HepG2 (cell line): ENCODE results near the gene SPTBN4. TPM values are rescaled to one million over a fixed set of nuclear protein-coding genes. Genes with fewer than 3 reads are reported as not detected.
A peak's percentile ranks its signal among the peaks of the same experiment; 100 is the strongest.

Source experiments
- ATAC-seq: fragments of 200-7000 bp; cut with Tn5 transposase; 3 replicates; pipeline ENCODE4 v1.9.1; 2020; ENCODE audit warnings: mild to moderate bottlenecking, moderate library complexity
- BruUV-seq: library from RNA; stranded (reverse); fragments of 400-500 nt; replicated peaks from 2 replicates; lab custom pipeline; 2021; lab: Mats Ljungman, UMichigan
- CTCF ChIA-PET: fragments of 300-600 bp; formaldehyde crosslinking; extraction: SDS; loops from one replicate; lab custom pipeline; 2021; ENCODE audit warnings: low total read pairs, inconsistent platforms, low intra/inter-chr PET ratio; lab: Yijun Ruan, JAX
- POLR2A ChIA-PET: fragments of 350-600 bp; sonication (Branson Sonifier 250); formaldehyde crosslinking; loops from one replicate; lab custom pipeline; 2020; ENCODE audit warnings: antibody characterized with exemption, inconsistent platforms; lab: Yijun Ruan, JAX
- DNase-seq: peaks from one replicate; pipeline ENCODE4 v3.0.0-alpha.2; 2015; ENCODE audit warnings: low spot score
- FAIRE-seq: peaks from 3 replicates; lab custom pipeline; 2011; peaks lifted over from hg19 to GRCh38; lab: Jason Lieb, UNC
- H2AFZ ChIP-seq: one replicate; pipeline ENCODE4 v1.6.1; 2011; ENCODE audit warnings: low read length, inconsistent platforms
- H3K27ac ChIP-seq: fragments of 300-600 bp; 3 replicates; pipeline ENCODE4 v1.8.0; 2011; ENCODE audit warnings: mixed run types, mild to moderate bottlenecking, mixed read lengths, low read length, inconsistent platforms; ENCODE audit not compliant: insufficient read depth; ENCODE audit errors: extremely low read length
- H3K27me3 ChIP-seq, 2 experiments: fragments of 200-600 bp in 1 of 2; 2 replicates in 1 of 2; 3 replicates in 1 of 2; pipeline versions ENCODE4 v1.6.0 to v1.8.0; 2011; ENCODE audit warnings: low read length in 2 of 2, mild to moderate bottlenecking in 2 of 2, moderate library complexity in 2 of 2, inconsistent platforms in 1 of 2; ENCODE audit not compliant: insufficient read depth in 2 of 2, control insufficient read depth in 1 of 2
- H3K36me3 ChIP-seq, 2 experiments: fragments of 200-600 bp in 1 of 2; replicated peaks in 1 of 2; 2 replicates in 1 of 2; 3 replicates in 1 of 2; pipeline versions ENCODE4 v1.5.1 to v1.8.0; 2011; ENCODE audit warnings: low read length in 2 of 2, inconsistent platforms in 1 of 2; ENCODE audit not compliant: insufficient read depth in 2 of 2, control insufficient read depth in 1 of 2
- H3K4me1 ChIP-seq: 2 replicates; pipeline ENCODE4 v1.5.1; 2012; ENCODE audit warnings: low read length, inconsistent platforms; ENCODE audit not compliant: insufficient read depth
- H3K4me2 ChIP-seq: 2 replicates; pipeline ENCODE4 v1.6.0; 2011; ENCODE audit warnings: low read depth, low read length, inconsistent platforms
- H3K4me3 ChIP-seq, 3 experiments: fragments of 200-600 bp in 1 of 3; sonication (generic), shearing (Covaris generic) in 1 of 3; replicated peaks in 1 of 3; 2 replicates each; pipeline ENCODE4 v1.5.1; 2011 to 2016; ENCODE audit warnings: low read length in 3 of 3, inconsistent platforms in 2 of 3, low read depth in 2 of 3, mild to moderate bottlenecking in 2 of 3, control low read depth in 1 of 3, mixed read lengths in 1 of 3; ENCODE audit not compliant: insufficient read depth in 1 of 3
- H3K79me2 ChIP-seq: one replicate; pipeline ENCODE4 v1.6.1; 2011; ENCODE audit warnings: low read length, inconsistent platforms; ENCODE audit not compliant: insufficient read depth
- H3K9ac ChIP-seq: 2 replicates; pipeline ENCODE4 v1.6.0; 2011; ENCODE audit warnings: mild to moderate bottlenecking, low read depth, low read length, inconsistent platforms; ENCODE audit not compliant: insufficient read depth
- H3K9me3 ChIP-seq: 2 replicates; pipeline ENCODE4 v1.5.1; 2012; ENCODE audit warnings: mild to moderate bottlenecking, low read length
- H4K20me1 ChIP-seq: 2 replicates; pipeline ENCODE4 v1.6.0; 2011; ENCODE audit warnings: inconsistent platforms, mild to moderate bottlenecking, low read length, moderate library complexity; ENCODE audit not compliant: insufficient read depth
- CBX1 ChIP-seq: IDR thresholded peaks from one replicate; pipeline ENCODE4 v1.6.1; 2016; ENCODE audit warnings: antibody characterized with exemption, low read depth
- ERF ChIP-seq: IDR thresholded peaks from 2 replicates; pipeline ENCODE4 v1.6.1; 2018; ENCODE audit warnings: missing biosample characterization, missing genetic modification reagents
- FUBP1 ChIP-seq: sonication (generic); formaldehyde crosslinking; IDR thresholded peaks from 2 replicates; pipeline ENCODE4 v1.5.1; 2020; ENCODE audit warnings: missing genetic modification reagents, mild to moderate bottlenecking, borderline replicate concordance
- HNF1A ChIP-seq, 2 experiments: sonication (generic) in 1 of 2; formaldehyde crosslinking in 1 of 2; IDR thresholded peaks; 2 replicates each; pipeline versions ENCODE4 v1.4.0 to v1.6.1; 2016 to 2020; ENCODE audit warnings: borderline replicate concordance in 1 of 2, low read depth in 1 of 2, mild to moderate bottlenecking in 1 of 2, missing genetic modification reagents in 1 of 2
- MXD3 ChIP-seq: IDR thresholded peaks from 2 replicates; pipeline ENCODE4 v1.6.1; 2016; ENCODE audit warnings: mild to moderate bottlenecking, missing biosample characterization, missing genetic modification reagents
- SP5 ChIP-seq: IDR thresholded peaks from 2 replicates; pipeline ENCODE4 v1.6.1; 2016; ENCODE audit warnings: low read depth, borderline replicate concordance
- ZNF34 ChIP-seq: sonication (generic); formaldehyde crosslinking; IDR thresholded peaks from 2 replicates; pipeline ENCODE4 v1.4.0; 2020; ENCODE audit warnings: mild to moderate bottlenecking, missing genetic modification reagents, borderline replicate concordance
- ZNF570 ChIP-seq: sonication (generic); formaldehyde crosslinking; IDR thresholded peaks from 2 replicates; pipeline ENCODE4 v1.4.0; 2020; ENCODE audit warnings: mild to moderate bottlenecking, missing genetic modification reagents, borderline replicate concordance
- WGBS: methylation state at CpG from one replicate; pipeline ENCODE4 v1.1.6; 2017; ENCODE audit warnings: low lambda C conversion rate; 5-methylcytosine and 5-hydroxymethylcytosine counted together
- in situ Hi-C: cut with HindIII; loops from 2 replicates; pipeline ENCODE4 v1.10.0; 2017; ENCODE audit warnings: low pct_unique_long_range_greater_than_20kb; ENCODE audit not compliant: extremely low pct_ligation_motif_present
- intact Hi-C: fragments of 100-400 bp; cut with micrococcal nuclease; formaldehyde crosslinking; loops from one replicate; pipeline ENCODE4 v1.10.0; 2022; ENCODE audit not compliant: unreplicated experiment
- polyA plus RNA-seq, 8 experiments: library from polyadenylated mRNA; depleted of rRNA in 3 of 8; stranded (reverse) in 7 of 8; unstranded in 1 of 8; fragments of >200 nt; fragmentation: Illumina TruSeq in 4 of 8; extraction: Trizol in 4 of 8; gene quantifications; 2 replicates each; pipeline versions ENCODE4 v1.2.1 to v1.2.3, GENCODE V29; 2011 to 2016; ENCODE audit warnings: low read depth in 4 of 8, missing spikeins in 1 of 8, mixed read lengths in 1 of 8; ENCODE audit not compliant: insufficient read depth in 1 of 8
- total RNA-seq, 5 experiments: library from RNA; depleted of rRNA; stranded (reverse); fragments of >200 nt; fragmentation: Illumina TruSeq; extraction: Trizol; gene quantifications; 2 replicates each; pipeline ENCODE4 v1.2.3, GENCODE V29; 2016; ENCODE audit warnings: low read depth in 1 of 5
- TF ChIP-seq, protein P1 (sequence below): sonication (generic); formaldehyde crosslinking; IDR thresholded peaks from 2 replicates; pipeline ENCODE4 v1.5.0; 2020; ENCODE audit warnings: mild to moderate bottlenecking, missing genetic modification reagents, moderate library complexity

SPTBN4 gene
- total and polyA plus RNA-seq, 2 of the 13 experiments (the other 11 are each of a cell fraction or from before 2014, with no cell fraction given) = 0.11 TPM

GRCh38 chr19:40506099-40506498 lies 39.3 kb downstream of the SPTBN4 start:
- FAIRE-seq (no peak), DNase-seq (no peak), ATAC-seq (peak; percentile 54; the same call in 2 of the 3 replicates)
- TF ChIP-seq FUBP1 (CRISPR knock-in tag) = no peak
- TF ChIP-seq, protein P1, sequence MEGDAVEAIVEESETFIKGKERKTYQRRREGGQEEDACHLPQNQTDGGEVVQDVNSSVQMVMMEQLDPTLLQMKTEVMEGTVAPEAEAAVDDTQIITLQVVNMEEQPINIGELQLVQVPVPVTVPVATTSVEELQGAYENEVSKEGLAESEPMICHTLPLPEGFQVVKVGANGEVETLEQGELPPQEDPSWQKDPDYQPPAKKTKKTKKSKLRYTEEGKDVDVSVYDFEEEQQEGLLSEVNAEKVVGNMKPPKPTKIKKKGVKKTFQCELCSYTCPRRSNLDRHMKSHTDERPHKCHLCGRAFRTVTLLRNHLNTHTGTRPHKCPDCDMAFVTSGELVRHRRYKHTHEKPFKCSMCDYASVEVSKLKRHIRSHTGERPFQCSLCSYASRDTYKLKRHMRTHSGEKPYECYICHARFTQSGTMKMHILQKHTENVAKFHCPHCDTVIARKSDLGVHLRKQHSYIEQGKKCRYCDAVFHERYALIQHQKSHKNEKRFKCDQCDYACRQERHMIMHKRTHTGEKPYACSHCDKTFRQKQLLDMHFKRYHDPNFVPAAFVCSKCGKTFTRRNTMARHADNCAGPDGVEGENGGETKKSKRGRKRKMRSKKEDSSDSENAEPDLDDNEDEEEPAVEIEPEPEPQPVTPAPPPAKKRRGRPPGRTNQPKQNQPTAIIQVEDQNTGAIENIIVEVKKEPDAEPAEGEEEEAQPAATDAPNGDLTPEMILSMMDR (CRISPR knock-in tag) = 0 out of 2 replicates have a peak, but pooled peaks have one; percentile 20
- intact Hi-C loops (no loop called here), in situ Hi-C loops (no loop called here)
- H3K27ac ChIP-seq = no peak overlapping the region
- peaks cover 2 to 11% of the 10 kb centered on the region in 2 experiments; a peak in 3 of 5 replicates for H3K27me3 ChIP-seq
- no peak overlapping the region for H3K4me2 ChIP-seq
- H2AFZ ChIP-seq = no peak overlapping the region
- H3K79me2 ChIP-seq = no peaks in the 10 kb centered on the region
- 40% methylated on average over 6 of the region's 9 CpGs for WGBS
- H3K4me1 ChIP-seq = no peaks in the 10 kb centered on the region
- ChIA-PET POLR2A (no interaction called here), CTCF (no interaction called here)
- no TSS peak for BruUV-seq
- H4K20me1 ChIP-seq = no peaks in the 10 kb centered on the region; the same call in 1 of the 2 replicates
- no peaks in the 10 kb centered on the region for H3K36me3 ChIP-seq
- no peak overlapping the region for H3K4me3 ChIP-seq
- H3K9me3 ChIP-seq = no peaks in the 10 kb centered on the region
- H3K9ac ChIP-seq = no peak overlapping the region

DNA sequence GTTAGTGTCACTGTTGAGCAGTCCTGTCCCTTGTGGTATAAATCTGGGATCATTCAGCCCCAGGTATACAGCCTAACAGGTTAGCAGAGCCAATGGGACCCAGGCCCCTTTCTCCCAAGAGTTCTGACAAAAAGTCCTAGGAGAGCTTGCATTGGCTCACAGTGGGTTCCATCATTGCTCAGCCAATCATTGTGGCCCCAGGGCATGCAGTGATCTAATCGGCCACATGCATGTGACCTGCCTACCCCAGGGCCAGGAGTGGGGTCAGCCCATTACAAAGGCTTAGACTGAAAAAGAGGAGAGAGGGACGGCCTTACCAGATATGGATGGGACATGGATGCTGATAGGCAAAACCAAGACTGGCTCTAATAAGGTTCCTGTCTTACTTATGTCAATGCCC lies 41.1 kb downstream of the SPTBN4 start:
- FAIRE-seq (no peak), DNase-seq (no peak), ATAC-seq (no peak)
- Histone ChIP-seq H3K4me1 (no peaks in the 10 kb centered on the region), H3K4me3 (no peak overlapping the region), H4K20me1 (no peaks in the 10 kb centered on the region), H3K79me2 (no peaks in the 10 kb centered on the region), H3K9ac (no peak overlapping the region), H3K4me2 (no peak overlapping the region), H3K27me3 (peaks cover 3 to 11% of the 10 kb centered on the region in 2 experiments; a peak in 3 of 5 replicates), H3K27ac (no peak overlapping the region), H2AFZ (no peak overlapping the region), H3K36me3 (no peaks in the 10 kb centered on the region), H3K9me3 (no peaks in the 10 kb centered on the region)
- BruUV-seq = no TSS peak
- intact Hi-C loops (no loop called here), in situ Hi-C loops (no loop called here)
- ChIA-PET CTCF (no interaction called here), POLR2A (interaction anchor here (0.6 kb wide), 1 partner anchor 880 kb away, joined by 3 read pairs; no protein-coding TSS in a partner anchor)
- 31% methylated on average over 2 of the region's 2 CpGs for WGBS
- TF ChIP-seq CBX1 (no peak), ERF (no peak), MXD3 (no peak), ZNF570 (CRISPR knock-in tag) (no peak), HNF1A (IDR thresholded peaks at IDR 0.05; ENCODE audit: low read depth) (no peak), HNF1A (CRISPR knock-in tag; IDR thresholded peaks at IDR 0.05; ENCODE audit: borderline replicate concordance) (no peak), SP5 (CRISPR knock-in tag) (no peak), ZNF34 (CRISPR knock-in tag) (no peak)
